Karpas-422 (cell line): Measurements from ENCODE around the gene OR2A2. TPM values are rescaled to one million over a fixed set of nuclear protein-coding genes. Genes with fewer than 3 reads are reported as not detected.

Experiments
- DNase-seq: peaks from one replicate; pipeline ENCODE4 v3.0.0-alpha.2; 2015
- H2AFZ ChIP-seq: fragments of 200-600 bp; sonication (generic); 2 replicates; pipeline ENCODE4 v1.6.1; 2014; ENCODE audit warnings: antibody characterized with exemption, low read length, mixed read lengths
- H3K27ac ChIP-seq: fragments of 200-600 bp; sonication (generic); 2 replicates; pipeline ENCODE4 v1.5.1; 2014; ENCODE audit warnings: mild to moderate bottlenecking, low read length, moderate library complexity
- H3K27me3 ChIP-seq: fragments of 200-600 bp; sonication (generic); 2 replicates; pipeline ENCODE4 v1.6.1; 2014; ENCODE audit warnings: low read length, mixed read lengths
- H3K36me3 ChIP-seq: fragments of 200-600 bp; sonication (generic); 2 replicates; pipeline ENCODE4 v1.6.1; 2014; ENCODE audit warnings: low read length, mixed read lengths; ENCODE audit not compliant: insufficient read depth
- H3K4me1 ChIP-seq: fragments of 200-600 bp; sonication (generic); 2 replicates; pipeline ENCODE4 v1.6.1; 2014; ENCODE audit warnings: mild to moderate bottlenecking, low read length, mixed read lengths
- H3K4me2 ChIP-seq: fragments of 200-600 bp; sonication (generic); 2 replicates; pipeline ENCODE4 v1.6.1; 2014; ENCODE audit warnings: low read length, low read depth, mild to moderate bottlenecking; ENCODE audit not compliant: poor library complexity, severe bottlenecking
- H3K4me3 ChIP-seq: fragments of 200-600 bp; sonication (generic); 2 replicates; pipeline ENCODE4 v1.5.1; 2014; ENCODE audit warnings: mild to moderate bottlenecking, antibody characterized with exemption, low read length, mixed read lengths
- H3K79me2 ChIP-seq: fragments of 200-600 bp; sonication (generic); 2 replicates; pipeline ENCODE4 v1.6.1; 2014; ENCODE audit warnings: mild to moderate bottlenecking, low read length, mixed read lengths
- H3K9ac ChIP-seq: fragments of 200-600 bp; sonication (generic); 2 replicates; pipeline ENCODE4 v1.6.0; 2014; ENCODE audit warnings: low read length
- H3K9me2 ChIP-seq: fragments of 200-600 bp; sonication (generic), shearing (Covaris generic); replicated peaks from 2 replicates; pipeline ENCODE4 v1.6.0; 2014; ENCODE audit warnings: mild to moderate bottlenecking, low read length, moderate library complexity; ENCODE audit not compliant: insufficient read depth
- H3K9me3 ChIP-seq: fragments of 300-700, 200-600 bp; sonication (generic); 2 replicates; pipeline ENCODE4 v1.6.1; 2014; ENCODE audit warnings: low read length, mixed read lengths
- H4K20me1 ChIP-seq: fragments of 200-600 bp; sonication (generic); 2 replicates; pipeline ENCODE4 v1.6.1; 2014; ENCODE audit warnings: mild to moderate bottlenecking, antibody characterized with exemption, low read length, low read depth; ENCODE audit not compliant: insufficient read depth
- total RNA-seq: library from RNA; depleted of rRNA; stranded (reverse); fragments of >200 nt; shearing (Covaris generic); gene quantifications from 2 replicates; pipeline ENCODE4 v1.2.3, GENCODE V29; 2014; ENCODE audit warnings: low replicate concordance

The OR2A2 gene
- total RNA-seq, 1 experiment from 2014 or later, result not detected

DNA sequence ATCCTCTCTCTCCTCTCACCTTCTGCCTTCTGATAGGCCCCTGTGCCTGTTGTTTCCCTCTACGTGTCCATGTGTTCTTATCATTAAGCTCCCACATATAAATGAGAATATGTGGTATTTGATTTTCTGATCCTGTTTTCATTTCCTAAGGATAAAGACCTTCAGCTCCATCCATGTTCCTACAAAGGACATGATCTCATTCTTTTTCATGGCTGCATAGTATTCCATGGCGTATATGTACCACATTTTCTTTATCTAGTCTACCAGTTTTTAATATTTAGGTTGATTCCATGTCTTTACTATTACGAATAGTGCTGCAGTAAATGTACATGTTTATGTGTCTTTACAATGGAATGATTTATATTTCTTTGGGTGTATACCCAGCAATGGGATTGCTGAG is 18.7 kb upstream of the OR2A2 start:
- Histone ChIP-seq H4K20me1 (no peaks in the 10 kb centered on the region), H3K36me3 (no peaks in the 10 kb centered on the region), H2AFZ (no peak overlapping the region), H3K4me1 (no peaks in the 10 kb centered on the region), H3K9ac (no peak overlapping the region), H3K4me2 (no peak overlapping the region), H3K79me2 (no peaks in the 10 kb centered on the region), H3K9me3 (no peaks in the 10 kb centered on the region), H3K9me2 (no peaks in the 10 kb centered on the region), H3K27ac (no peak overlapping the region), H3K4me3 (no peak overlapping the region), H3K27me3 (no peaks in the 10 kb centered on the region)
- no peak for DNase-seq

DNA sequence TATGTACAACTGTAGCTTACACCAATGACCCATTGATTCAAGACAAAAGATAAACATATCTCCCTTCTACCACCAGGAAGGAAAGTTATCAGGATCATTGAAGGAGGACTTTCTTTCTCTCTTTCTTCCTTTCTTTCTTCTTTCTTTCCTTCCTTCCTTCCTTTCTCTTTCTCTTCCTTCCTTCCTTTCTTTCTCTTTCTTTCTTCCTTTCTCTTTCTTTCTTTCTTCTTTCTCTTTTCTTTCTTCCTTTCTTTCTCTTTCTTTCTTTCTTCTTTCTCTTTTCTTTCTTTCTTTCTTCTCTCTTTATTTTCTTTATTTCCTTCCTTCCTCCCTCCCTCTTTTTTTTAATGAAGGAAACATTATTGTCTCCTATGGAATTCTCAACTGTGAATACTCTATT is 10.6 kb upstream of the OR2A2 start:
- no peak for DNase-seq
- Histone ChIP-seq H3K36me3 (no peaks in the 10 kb centered on the region), H3K9ac (no peak overlapping the region), H3K4me3 (no peak overlapping the region), H4K20me1 (no peaks in the 10 kb centered on the region), H3K4me1 (no peaks in the 10 kb centered on the region), H3K9me2 (no peaks in the 10 kb centered on the region), H3K27ac (no peak overlapping the region), H3K4me2 (no peak overlapping the region), H3K79me2 (no peaks in the 10 kb centered on the region), H3K27me3 (no peaks in the 10 kb centered on the region), H3K9me3 (no peaks in the 10 kb centered on the region), H2AFZ (no peak overlapping the region)

DNA sequence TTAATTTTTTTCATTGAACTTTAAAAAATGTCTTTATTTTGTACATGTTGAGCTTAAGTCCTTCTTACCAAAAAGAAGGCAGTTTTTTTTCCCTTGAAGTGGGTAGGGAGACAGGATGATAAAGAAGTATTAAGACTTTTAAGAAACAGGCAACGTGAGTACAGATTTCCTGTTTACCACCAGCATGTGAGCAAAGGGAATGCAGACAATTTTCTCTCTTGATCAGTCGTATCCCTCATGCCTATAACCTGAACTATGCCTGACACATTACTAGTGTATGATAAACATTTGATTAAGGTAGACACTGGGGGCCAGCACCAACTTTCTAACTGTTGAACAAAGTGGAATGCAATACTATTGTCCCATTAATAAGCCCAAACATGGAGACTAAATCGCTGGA is 8.8 kb upstream of the OR2A2 start:
- Histone ChIP-seq H3K4me3 (no peak overlapping the region), H2AFZ (no peak overlapping the region), H3K4me1 (no peaks in the 10 kb centered on the region), H3K9ac (no peak overlapping the region), H3K36me3 (no peaks in the 10 kb centered on the region), H3K4me2 (no peak overlapping the region), H3K27ac (no peak overlapping the region), H3K27me3 (no peaks in the 10 kb centered on the region), H3K9me2 (no peaks in the 10 kb centered on the region), H4K20me1 (no peaks in the 10 kb centered on the region), H3K9me3 (no peaks in the 10 kb centered on the region), H3K79me2 (no peaks in the 10 kb centered on the region)
- DNase-seq, result no peak

DNA sequence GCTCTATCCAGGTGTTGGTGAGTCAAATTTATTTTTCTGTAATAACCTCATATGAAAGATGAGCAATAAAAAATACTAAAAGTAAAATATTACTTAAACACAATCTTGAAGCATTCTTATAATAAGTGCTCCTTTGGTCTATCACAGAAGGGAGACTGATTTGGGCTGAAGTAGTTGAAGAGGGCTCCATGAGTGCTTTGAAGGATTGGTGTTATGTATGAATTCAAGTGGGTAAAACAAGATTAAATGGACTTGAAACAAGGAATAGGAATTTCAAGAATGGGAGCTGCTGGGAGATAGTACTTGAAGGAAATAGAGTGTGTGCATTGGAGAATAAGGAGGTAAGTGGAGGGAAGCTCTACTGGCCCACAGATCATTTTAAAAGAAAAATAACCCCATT is 7.3 kb upstream of the OR2A2 start:
- Histone ChIP-seq H3K4me3 (no peak overlapping the region), H3K9me2 (no peaks in the 10 kb centered on the region), H3K36me3 (no peaks in the 10 kb centered on the region), H3K27ac (no peak overlapping the region), H3K9me3 (no peaks in the 10 kb centered on the region), H3K79me2 (no peaks in the 10 kb centered on the region), H4K20me1 (no peaks in the 10 kb centered on the region), H3K27me3 (no peaks in the 10 kb centered on the region), H3K4me1 (no peaks in the 10 kb centered on the region), H3K4me2 (no peak overlapping the region), H2AFZ (no peak overlapping the region), H3K9ac (no peak overlapping the region)
- DNase-seq, result no peak

DNA sequence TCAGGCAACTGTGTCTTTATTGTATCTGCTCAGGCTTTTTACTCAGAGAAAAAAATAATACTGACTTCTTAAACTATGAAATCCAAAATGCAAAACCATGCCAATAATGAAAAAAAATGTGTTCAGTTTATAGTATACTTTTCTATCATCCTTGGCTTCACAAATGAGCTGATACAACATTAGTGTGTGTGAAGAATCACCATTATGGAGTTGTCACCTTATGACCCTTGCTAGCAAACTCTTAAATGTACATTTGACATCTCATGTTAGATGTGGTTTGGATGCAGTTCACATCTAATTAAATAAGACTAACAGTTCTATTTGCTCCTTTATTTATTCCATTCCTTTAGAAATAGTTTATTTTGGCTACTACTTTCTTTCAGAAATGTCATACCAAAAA is 4.2 kb upstream of the OR2A2 start:
- Histone ChIP-seq H3K4me2 (no peak overlapping the region), H3K27me3 (no peaks in the 10 kb centered on the region), H3K79me2 (no peaks in the 10 kb centered on the region), H3K9ac (no peak overlapping the region), H3K4me3 (no peak overlapping the region), H2AFZ (no peak overlapping the region), H3K9me2 (no peaks in the 10 kb centered on the region), H3K36me3 (no peaks in the 10 kb centered on the region), H4K20me1 (no peaks in the 10 kb centered on the region), H3K27ac (no peak overlapping the region), H3K4me1 (no peaks in the 10 kb centered on the region), H3K9me3 (no peaks in the 10 kb centered on the region)
- no peak for DNase-seq

DNA sequence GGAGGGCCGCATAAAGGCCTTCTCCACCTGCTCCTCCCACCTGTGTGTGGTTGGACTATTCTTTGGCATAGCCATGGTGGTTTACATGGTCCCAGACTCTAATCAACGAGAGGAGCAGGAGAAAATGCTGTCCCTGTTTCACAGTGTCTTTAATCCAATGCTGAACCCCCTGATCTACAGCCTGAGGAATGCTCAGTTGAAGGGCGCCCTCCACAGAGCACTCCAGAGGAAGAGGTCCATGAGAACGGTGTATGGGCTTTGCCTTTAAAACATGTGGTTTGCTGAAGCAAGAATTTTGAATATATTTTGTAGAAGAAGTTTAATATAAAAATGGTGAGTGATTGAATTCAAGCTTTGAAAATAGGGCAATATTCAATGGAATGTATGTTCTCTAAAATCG is 889 bp downstream of the OR2A2 start:
- Histone ChIP-seq H3K4me3 (no peak overlapping the region), H3K36me3 (no peaks in the 10 kb centered on the region), H3K79me2 (no peaks in the 10 kb centered on the region), H3K9me2 (no peaks in the 10 kb centered on the region), H4K20me1 (no peaks in the 10 kb centered on the region), H2AFZ (no peak overlapping the region), H3K9me3 (no peaks in the 10 kb centered on the region), H3K27ac (no peak overlapping the region), H3K27me3 (no peaks in the 10 kb centered on the region), H3K4me2 (no peak overlapping the region), H3K4me1 (no peaks in the 10 kb centered on the region), H3K9ac (no peak overlapping the region)
- no peak for DNase-seq

DNA sequence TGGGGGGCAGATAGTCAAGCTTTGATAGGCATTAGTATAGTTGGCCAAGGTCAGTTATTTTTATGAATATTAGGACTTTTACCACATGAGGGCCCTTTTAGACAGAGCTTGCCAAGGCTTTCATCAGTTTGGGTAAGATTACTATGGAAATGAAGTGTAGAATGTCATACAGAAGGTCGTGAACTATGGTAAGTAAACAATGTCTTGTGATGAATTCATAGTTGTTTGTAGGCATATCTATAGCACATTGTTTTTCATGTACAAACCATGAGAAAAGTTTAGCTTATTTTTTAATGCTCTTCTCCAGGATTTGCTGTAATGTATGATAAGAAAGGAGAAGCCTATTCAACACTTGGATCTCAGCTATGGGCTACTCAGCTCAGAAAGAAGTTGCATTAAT is 4.3 kb downstream of the OR2A2 start:
- no peaks in the 10 kb centered on the region for H3K9me2 ChIP-seq
- no peak overlapping the region for H3K4me3 ChIP-seq
- no peak overlapping the region for H3K4me2 ChIP-seq
- H4K20me1 ChIP-seq, result no peaks in the 10 kb centered on the region
- no peaks in the 10 kb centered on the region for H3K4me1 ChIP-seq
- H2AFZ ChIP-seq, result no peak overlapping the region
- no peak for DNase-seq
- no peak overlapping the region for H3K27ac ChIP-seq
- no peaks in the 10 kb centered on the region for H3K79me2 ChIP-seq
- H3K27me3 ChIP-seq, result no peaks in the 10 kb centered on the region
- H3K9me3 ChIP-seq, result no peaks in the 10 kb centered on the region
- H3K9ac ChIP-seq, result no peak overlapping the region
- no peaks in the 10 kb centered on the region for H3K36me3 ChIP-seq

DNA sequence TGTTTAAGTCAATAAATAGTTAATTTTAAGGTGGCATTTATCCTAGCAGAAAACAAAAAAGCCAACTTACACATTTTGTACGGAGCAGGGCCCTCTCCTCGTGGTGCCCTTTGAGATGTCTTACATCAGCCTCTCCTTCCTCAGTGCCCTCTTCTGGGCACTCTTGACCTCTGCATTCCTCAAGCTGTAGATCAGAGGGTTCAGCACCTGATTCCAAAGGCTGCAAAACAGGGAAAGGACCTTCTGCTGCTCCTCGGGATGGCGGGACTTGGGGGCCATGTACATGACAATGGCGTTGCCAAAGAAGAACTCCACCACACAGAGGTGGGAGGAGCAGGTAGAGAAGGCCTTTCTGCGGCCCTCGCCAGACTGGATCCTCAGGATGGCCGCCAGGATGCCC is 9.0 kb downstream of the OR2A2 start:
- Histone ChIP-seq H3K27ac (no peak overlapping the region), H3K4me1 (no peaks in the 10 kb centered on the region), H3K27me3 (no peaks in the 10 kb centered on the region), H3K36me3 (no peaks in the 10 kb centered on the region), H3K79me2 (no peaks in the 10 kb centered on the region), H3K9me3 (no peaks in the 10 kb centered on the region), H3K9me2 (no peaks in the 10 kb centered on the region), H4K20me1 (no peaks in the 10 kb centered on the region), H3K4me3 (no peak overlapping the region), H3K4me2 (no peak overlapping the region), H3K9ac (no peak overlapping the region), H2AFZ (no peak overlapping the region)
- no peak for DNase-seq

DNA sequence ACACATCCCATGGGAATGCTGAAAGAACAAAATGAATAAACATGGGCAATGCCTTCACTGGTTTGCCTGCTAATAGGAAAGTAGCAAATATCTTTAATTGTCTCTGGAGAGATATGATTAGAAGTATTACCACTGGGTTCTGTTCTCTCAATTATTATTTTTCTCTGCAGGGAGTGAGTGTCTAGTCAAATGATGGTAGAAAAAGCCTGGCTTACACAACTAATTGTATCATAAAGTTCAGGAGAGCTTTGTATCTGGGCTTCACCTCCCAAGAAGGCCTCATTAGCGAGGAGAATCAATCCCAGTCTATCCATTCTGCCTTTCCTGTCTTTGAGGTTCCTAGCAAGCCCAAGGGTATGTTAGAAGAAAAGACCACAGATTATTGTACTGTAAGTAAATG is 13.5 kb downstream of the OR2A2 start, which contains the start of gene OR2A14:
Gene OR2A14 (plus strand): TSS at position 301 of the 400 bp plus-strand sequence. CDS start 5,937 bp downstream, outside the sequence.
- Histone ChIP-seq H3K27me3 (no peaks in the 10 kb centered on the region), H3K4me2 (no peak within 1 kb of the TSS), H2AFZ (no peak within 1 kb of the TSS), H3K27ac (no peak within 1 kb of the TSS), H3K4me3 (no peak within 1 kb of the TSS), H3K9ac (no peak within 1 kb of the TSS), H3K9me2 (no peaks in the 10 kb centered on the region), H3K4me1 (no peaks in the 10 kb centered on the region), H3K36me3 (no peaks in the 10 kb centered on the region), H3K9me3 (no peaks in the 10 kb centered on the region), H4K20me1 (no peaks in the 10 kb centered on the region), H3K79me2 (no peaks in the 10 kb centered on the region)
- no peak for DNase-seq
